ENCODE results near the gene GPS1.

DNA sequence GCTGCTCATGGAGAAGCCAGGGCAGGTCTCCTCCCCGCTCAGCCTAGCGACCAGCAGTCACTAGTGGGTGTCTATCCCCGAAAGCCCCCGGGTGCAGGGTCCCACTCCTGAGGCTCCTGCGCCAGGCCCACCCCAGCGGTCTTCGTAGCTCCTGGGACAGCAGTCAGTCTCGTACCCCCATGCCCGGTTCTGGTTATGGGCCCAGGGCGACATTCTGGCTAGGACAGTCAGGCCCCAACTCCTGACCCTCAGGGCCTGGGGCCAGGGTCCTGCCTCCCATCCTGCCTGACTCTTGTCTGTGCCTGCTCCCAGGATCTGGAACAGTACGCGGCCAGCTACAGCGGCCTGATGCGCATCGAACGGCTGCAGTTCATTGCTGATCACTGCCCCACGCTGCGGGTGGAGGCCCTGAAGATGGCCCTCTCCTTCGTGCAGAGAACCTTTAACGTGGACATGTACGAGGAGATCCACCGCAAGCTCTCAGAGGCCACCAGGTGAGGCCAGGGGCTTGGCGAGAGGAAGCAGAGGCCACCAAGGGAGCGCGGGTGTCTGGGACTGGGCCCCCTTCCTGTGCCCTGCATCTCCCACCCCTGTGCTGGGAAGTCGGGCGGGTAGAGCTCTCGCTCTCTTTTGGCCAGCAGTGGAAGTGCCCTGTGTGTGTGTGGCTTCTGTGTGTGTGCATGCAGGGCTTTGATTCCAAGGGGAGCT lies 2.0 kb downstream of the GPS1 start:
- TF ChIP-seq, protein P1, sequence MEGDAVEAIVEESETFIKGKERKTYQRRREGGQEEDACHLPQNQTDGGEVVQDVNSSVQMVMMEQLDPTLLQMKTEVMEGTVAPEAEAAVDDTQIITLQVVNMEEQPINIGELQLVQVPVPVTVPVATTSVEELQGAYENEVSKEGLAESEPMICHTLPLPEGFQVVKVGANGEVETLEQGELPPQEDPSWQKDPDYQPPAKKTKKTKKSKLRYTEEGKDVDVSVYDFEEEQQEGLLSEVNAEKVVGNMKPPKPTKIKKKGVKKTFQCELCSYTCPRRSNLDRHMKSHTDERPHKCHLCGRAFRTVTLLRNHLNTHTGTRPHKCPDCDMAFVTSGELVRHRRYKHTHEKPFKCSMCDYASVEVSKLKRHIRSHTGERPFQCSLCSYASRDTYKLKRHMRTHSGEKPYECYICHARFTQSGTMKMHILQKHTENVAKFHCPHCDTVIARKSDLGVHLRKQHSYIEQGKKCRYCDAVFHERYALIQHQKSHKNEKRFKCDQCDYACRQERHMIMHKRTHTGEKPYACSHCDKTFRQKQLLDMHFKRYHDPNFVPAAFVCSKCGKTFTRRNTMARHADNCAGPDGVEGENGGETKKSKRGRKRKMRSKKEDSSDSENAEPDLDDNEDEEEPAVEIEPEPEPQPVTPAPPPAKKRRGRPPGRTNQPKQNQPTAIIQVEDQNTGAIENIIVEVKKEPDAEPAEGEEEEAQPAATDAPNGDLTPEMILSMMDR (IDR thresholded peaks at IDR 0.05; ENCODE audit: insufficient read depth, low read length, poor library complexity, severe bottlenecking) = no peak
- TF ChIP-seq EZH2phosphoT487 (conservative IDR thresholded peaks at IDR 0.05; ENCODE audit: low read length) = no peak
